Endodermal cell (in vitro differentiated cells): ENCODE data around the gene ARL6IP5. TPM values are rescaled to one million over a fixed set of nuclear protein-coding genes. Genes with fewer than 3 reads are reported as not detected.
A peak's percentile ranks its signal among the peaks of the same experiment; 100 is the strongest.

Source experiments
- DNase-seq: peaks from one replicate; pipeline ENCODE4 v3.0.0-alpha.2; 2017
- H3K27ac ChIP-seq: 2 replicates; pipeline ENCODE4 v1.5.1; 2013; ENCODE audit warnings: mild to moderate bottlenecking, low read depth, low read length, moderate library complexity
- H3K27me3 ChIP-seq: 2 replicates; pipeline ENCODE4 v1.6.1; 2013; ENCODE audit warnings: mild to moderate bottlenecking, low read length, moderate library complexity; ENCODE audit not compliant: insufficient read depth, control insufficient read depth, poor library complexity, severe bottlenecking
- H3K36me3 ChIP-seq: 2 replicates; pipeline ENCODE4 v1.7.0; 2013; ENCODE audit warnings: mild to moderate bottlenecking, low read length, moderate library complexity; ENCODE audit not compliant: control insufficient read depth, insufficient read depth
- H3K4me1 ChIP-seq: one replicate; pipeline ENCODE4 v1.7.0; 2013; ENCODE audit warnings: low read length; ENCODE audit not compliant: control insufficient read depth, insufficient read depth
- H3K4me3 ChIP-seq: 2 replicates; pipeline ENCODE4 v1.5.1; 2013; ENCODE audit warnings: mild to moderate bottlenecking, low read length, moderate library complexity
- H3K9ac ChIP-seq: 2 replicates; pipeline ENCODE4 v1.6.1; 2013; ENCODE audit warnings: mild to moderate bottlenecking, low read length, moderate library complexity; ENCODE audit not compliant: poor library complexity, severe bottlenecking; ENCODE audit errors: extremely low read depth
- H3K9me3 ChIP-seq: 2 replicates; pipeline ENCODE4 v1.6.1; 2013; ENCODE audit warnings: mild to moderate bottlenecking, low read length, moderate library complexity; ENCODE audit not compliant: control insufficient read depth
- H3K27ac Mint-ChIP-seq: 2 replicates; pipeline ENCODE4 v1.8.0; 2020; ENCODE audit warnings: mixed read lengths
- H3K27me3 Mint-ChIP-seq: 2 replicates; pipeline ENCODE4 v1.8.0; 2021; ENCODE audit warnings: mild to moderate bottlenecking, mixed read lengths; ENCODE audit not compliant: insufficient read depth
- H3K36me3 Mint-ChIP-seq: 2 replicates; pipeline ENCODE4 v1.8.0; 2020; ENCODE audit warnings: low read depth, mixed read lengths
- H3K4me1 Mint-ChIP-seq: 2 replicates; pipeline ENCODE4 v1.8.0; 2020; ENCODE audit warnings: mixed read lengths
- H3K4me3 Mint-ChIP-seq: 2 replicates; pipeline ENCODE4 v1.8.0; 2020; ENCODE audit warnings: mild to moderate bottlenecking, moderate library complexity, mixed read lengths
- H3K9me3 Mint-ChIP-seq: 2 replicates; pipeline ENCODE4 v1.8.0; 2020; ENCODE audit warnings: mild to moderate bottlenecking, mixed read lengths
- WGBS, 2 experiments: methylation state at CpG; one replicate each; pipeline versions ENCODE4 v1.1.5 to v1.1.7; 2013; ENCODE audit warnings: missing lambda C conversion rate in 2 of 2, mixed read lengths in 1 of 2; ENCODE audit not compliant: insufficient coverage in 1 of 2, insufficient read length in 1 of 2; 5-methylcytosine and 5-hydroxymethylcytosine counted together
- total RNA-seq, 2 donors: library from RNA; stranded (reverse); fragmentation: NEBNext Ultra II Directional in 1 of 2; extraction: Animal tissue kit (Norgen Biotek cat#: 25700) in 1 of 2; gene quantifications; 2 replicates in 1 of 2; 3 replicates in 1 of 2; pipeline ENCODE4 v1.2.1, GENCODE V29; 2021
- TF ChIP-seq, protein P1 (sequence below): fragments of 200-600 bp; sonication (generic); conservative IDR thresholded peaks from 2 replicates; pipeline ENCODE4 v1.5.0; 2021; ENCODE audit warnings: antibody characterized with exemption, mild to moderate bottlenecking

ARL6IP5 gene
- total RNA-seq, 2 donors from 2014 or later, result 20.6 to 28.7 TPM

DNA sequence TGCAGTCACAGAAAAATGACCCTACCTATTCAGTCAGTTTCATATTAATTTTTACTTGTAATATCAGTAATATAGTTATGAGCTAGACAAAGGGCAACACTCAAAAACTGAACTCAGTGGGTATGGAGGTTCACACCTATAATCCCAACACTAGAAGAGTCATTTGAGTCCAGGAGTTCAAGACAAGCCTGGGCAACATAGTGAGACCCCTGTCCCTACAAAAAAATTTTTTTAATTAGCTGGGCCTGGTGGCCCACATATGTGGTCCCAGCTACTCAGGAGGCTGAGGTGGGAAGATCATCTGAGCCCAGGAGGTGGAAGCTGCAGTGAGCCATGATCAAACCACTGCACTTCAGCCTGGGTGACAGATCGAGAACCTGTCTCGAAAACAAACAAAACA, 35.7 kb upstream of the ARL6IP5 start:
- H3K4me1 Mint-ChIP-seq, result peaks cover 12% of the 10 kb centered on the region
- H3K9me3 Mint-ChIP-seq, result no peaks in the 10 kb centered on the region
- H3K9ac ChIP-seq, result no peak overlapping the region
- H3K4me3 ChIP-seq, result no peak overlapping the region
- no peaks in the 10 kb centered on the region for H3K4me1 ChIP-seq
- 100% methylated on average over 2 of the region's 2 CpGs; no CpG with 5 or more reads in 1 of the 2 experiments for WGBS, 2 experiments
- no peaks in the 10 kb centered on the region for H3K9me3 ChIP-seq
- no peak for DNase-seq
- H3K36me3 Mint-ChIP-seq, result peaks cover 26% of the 10 kb centered on the region
- H3K4me3 Mint-ChIP-seq, result no peak overlapping the region
- no peaks in the 10 kb centered on the region for H3K27me3 ChIP-seq
- H3K36me3 ChIP-seq, result peaks cover 61% of the 10 kb centered on the region
- TF ChIP-seq, protein P1, sequence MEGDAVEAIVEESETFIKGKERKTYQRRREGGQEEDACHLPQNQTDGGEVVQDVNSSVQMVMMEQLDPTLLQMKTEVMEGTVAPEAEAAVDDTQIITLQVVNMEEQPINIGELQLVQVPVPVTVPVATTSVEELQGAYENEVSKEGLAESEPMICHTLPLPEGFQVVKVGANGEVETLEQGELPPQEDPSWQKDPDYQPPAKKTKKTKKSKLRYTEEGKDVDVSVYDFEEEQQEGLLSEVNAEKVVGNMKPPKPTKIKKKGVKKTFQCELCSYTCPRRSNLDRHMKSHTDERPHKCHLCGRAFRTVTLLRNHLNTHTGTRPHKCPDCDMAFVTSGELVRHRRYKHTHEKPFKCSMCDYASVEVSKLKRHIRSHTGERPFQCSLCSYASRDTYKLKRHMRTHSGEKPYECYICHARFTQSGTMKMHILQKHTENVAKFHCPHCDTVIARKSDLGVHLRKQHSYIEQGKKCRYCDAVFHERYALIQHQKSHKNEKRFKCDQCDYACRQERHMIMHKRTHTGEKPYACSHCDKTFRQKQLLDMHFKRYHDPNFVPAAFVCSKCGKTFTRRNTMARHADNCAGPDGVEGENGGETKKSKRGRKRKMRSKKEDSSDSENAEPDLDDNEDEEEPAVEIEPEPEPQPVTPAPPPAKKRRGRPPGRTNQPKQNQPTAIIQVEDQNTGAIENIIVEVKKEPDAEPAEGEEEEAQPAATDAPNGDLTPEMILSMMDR, result no peak
- H3K27me3 Mint-ChIP-seq, result no peaks in the 10 kb centered on the region
- no peak overlapping the region for H3K27ac ChIP-seq
- H3K27ac Mint-ChIP-seq, result peak overlapping the region; percentile 48

DNA sequence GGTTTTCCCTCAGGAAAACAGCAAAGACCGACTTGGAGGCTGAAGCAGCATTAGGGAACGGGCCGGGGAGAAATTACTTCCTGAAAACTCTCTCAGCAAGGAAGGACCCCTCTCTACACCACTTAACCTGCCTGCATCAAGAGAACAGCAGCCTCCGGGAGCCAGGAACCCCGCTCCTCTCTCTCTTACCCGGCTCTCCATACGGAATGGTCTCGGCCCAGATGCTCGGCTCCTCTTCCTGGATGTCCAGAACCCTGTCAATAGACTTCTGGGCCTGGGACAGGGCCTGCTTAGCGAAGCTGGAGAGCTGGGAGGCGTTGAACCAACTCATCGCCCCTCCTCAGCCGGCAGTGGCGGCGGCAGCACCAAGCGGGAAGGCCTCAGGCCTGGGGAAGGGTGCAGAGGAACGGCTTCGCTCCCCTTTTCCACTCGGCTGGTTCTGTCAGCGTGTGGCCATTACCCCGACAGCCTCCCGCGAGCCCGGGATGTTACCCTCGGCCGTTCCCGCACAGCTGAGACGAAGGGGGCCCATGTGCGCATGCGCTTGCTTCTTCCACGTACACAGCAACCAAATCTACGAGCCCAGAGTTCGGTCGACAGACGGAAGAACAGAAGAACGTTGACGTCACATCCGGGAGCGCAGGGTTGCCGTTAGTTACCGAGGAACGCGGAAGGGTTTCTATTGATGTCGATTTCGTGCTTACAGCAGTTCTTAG, 32.8 kb upstream of the ARL6IP5 start, which contains the start of gene TMF1:
TSS of gene TMF1 (minus strand) at position 578 of the 716 bp plus-strand sequence. CDS start at position 331, 247 bp downstream.
- Mint-ChIP-seq H3K4me1 (peaks cover 12% of the 10 kb centered on the region), H3K36me3 (peaks cover 28% of the 10 kb centered on the region), H3K27me3 (no peaks in the 10 kb centered on the region), H3K9me3 (no peaks in the 10 kb centered on the region), H3K27ac (peak within 1 kb of the TSS; percentile 98), H3K4me3 (peak within 1 kb of the TSS; percentile 99)
- Histone ChIP-seq H3K4me3 (peak within 1 kb of the TSS; percentile 98), H3K27me3 (no peaks in the 10 kb centered on the region), H3K4me1 (no peaks in the 10 kb centered on the region), H3K9ac (peak within 1 kb of the TSS; percentile 99), H3K36me3 (peaks cover 65% of the 10 kb centered on the region), H3K9me3 (no peaks in the 10 kb centered on the region), H3K27ac (peak within 1 kb of the TSS; percentile 85)
- TF ChIP-seq, protein P1, result no peak
- WGBS, 2 experiments, result 0 to 1% methylated on average over 28 to 45 of the region's 45 CpGs
- peak; percentile 99 for DNase-seq

DNA sequence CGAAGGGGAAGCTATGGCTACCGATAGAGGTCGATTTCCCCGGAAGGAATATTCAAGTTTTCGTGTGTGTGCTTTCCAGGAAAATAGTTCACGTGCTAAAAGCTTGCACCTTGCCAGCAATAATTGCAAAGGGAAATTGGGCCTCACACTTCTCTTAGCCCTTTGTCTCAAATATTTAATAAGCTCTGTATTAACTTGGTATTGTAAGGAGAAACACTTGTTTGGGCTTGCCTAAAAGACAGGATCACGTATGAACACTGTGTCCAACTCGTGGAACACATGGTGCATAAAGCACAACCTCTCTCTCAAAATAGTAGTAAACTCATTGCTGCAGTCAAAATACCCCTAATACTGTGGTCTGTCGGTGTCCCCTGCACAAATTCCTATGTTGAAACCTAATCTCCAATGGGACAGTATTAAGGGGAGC, 32.3 kb upstream of the ARL6IP5 start:
- DNase-seq, result no peak
- Histone ChIP-seq H3K4me1 (no peaks in the 10 kb centered on the region), H3K27me3 (no peaks in the 10 kb centered on the region), H3K9ac (peak overlapping the region; percentile 99), H3K36me3 (peaks cover 65% of the 10 kb centered on the region), H3K4me3 (peak overlapping the region; percentile 98), H3K9me3 (no peaks in the 10 kb centered on the region), H3K27ac (peak overlapping the region; percentile 85)
- H3K9me3 Mint-ChIP-seq, result no peaks in the 10 kb centered on the region
- H3K4me1 Mint-ChIP-seq, result peaks cover 12% of the 10 kb centered on the region
- TF ChIP-seq, protein P1, result no peak
- peak overlapping the region; percentile 99 for H3K4me3 Mint-ChIP-seq
- 12 to 19% methylated on average over 8 to 9 of the region's 9 CpGs for WGBS, 2 experiments
- H3K27ac Mint-ChIP-seq, result peak overlapping the region; percentile 98
- peaks cover 30% of the 10 kb centered on the region for H3K36me3 Mint-ChIP-seq
- no peaks in the 10 kb centered on the region for H3K27me3 Mint-ChIP-seq
